Activated CD4-positive, alpha-beta T cell treated with anti-CD3 and anti-CD28 coated beads, Interleukin-2, Interleukin-4, amounts not matched to agents 100 ng/mL and 50 ng/mL, durations not matched to agents 16 hours and 8 hours (primary cell): ENCODE measurements around the gene RORC.
A peak's percentile ranks its signal among the peaks of the same experiment; 100 is the strongest.
"Not testable (repeated sequence)": the region's sequence is repeated elsewhere in the genome, so short reads cannot be mapped to it uniquely, and the experiment has no call there.

ENCODE experiments used
- DNase-seq: peaks from one replicate; pipeline ENCODE4 v3.0.0-alpha.2; 2020; ENCODE audit warnings: low spot score

Gene RORC

GRCh38 chr1:151805066-151805820 is 26.4 kb downstream of the RORC start, which contains the start of gene LINGO4:
Gene LINGO4 (minus strand): TSS chr1:151805419. CDS start chr1:151802704, 2,715 bp downstream.
- DNase-seq: no peak

DNA sequence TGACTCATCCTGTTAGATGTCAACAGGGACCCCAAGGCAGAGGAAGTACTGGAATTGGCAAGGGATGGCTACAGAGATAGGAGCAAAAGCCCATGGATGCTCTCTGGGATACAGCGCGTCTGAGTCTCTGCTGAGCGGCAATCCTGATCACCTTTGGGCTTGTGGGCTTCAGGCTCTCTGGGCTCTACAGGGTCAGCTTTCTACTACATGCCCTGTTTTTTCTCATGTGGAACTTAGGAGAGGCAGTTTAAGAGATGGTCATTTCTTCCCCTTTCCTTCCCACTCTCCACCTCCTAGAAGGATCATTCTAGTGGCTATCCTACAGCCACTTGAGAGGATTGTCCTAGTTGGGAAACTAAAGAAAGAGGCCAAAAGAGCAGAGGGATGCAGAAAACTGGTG is 27.7 kb downstream of the RORC start:
- DNase-seq: no peak

DNA sequence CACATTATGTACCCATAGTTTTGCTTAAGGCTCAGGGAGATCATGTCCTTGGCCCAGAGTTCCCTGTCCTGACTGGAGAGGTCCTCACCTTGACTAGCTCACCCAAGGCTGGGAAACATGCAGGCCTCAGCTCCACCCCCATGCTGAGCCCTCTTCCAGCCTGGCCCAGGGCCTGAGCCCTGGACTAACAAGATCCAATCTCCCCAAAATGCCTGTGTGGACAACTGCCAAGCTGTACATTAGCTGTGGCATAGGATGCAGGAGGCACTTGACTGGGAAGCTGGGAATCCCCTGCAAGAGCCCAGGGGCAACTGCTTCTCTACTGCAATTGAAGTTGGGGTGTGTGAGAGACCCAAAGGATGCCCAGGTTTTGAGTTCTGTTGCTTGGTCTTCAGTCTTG is 28.4 kb downstream of the RORC start:
- DNase-seq: no peak

DNA sequence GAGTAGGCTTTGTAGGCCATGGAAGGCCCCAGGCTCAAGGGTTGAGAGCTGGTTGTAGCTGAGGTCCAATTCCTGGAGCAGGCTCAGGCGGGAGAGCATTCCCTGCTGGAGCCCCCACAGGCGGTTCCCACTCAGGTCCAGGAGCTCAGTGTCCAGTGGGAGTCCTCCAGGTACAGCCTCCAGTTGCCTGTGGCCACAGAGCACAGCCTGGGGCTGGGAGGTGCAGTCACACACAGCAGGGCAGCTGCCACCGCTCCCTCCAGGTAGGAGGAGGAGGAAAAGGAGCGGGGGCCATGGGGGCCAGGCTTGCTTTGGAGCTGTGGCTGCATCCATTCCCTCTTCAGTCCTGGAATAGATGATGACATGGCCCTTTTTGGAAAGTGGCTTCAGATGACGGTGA is 29.2 kb downstream of the RORC start:
- DNase-seq: no peak

DNA sequence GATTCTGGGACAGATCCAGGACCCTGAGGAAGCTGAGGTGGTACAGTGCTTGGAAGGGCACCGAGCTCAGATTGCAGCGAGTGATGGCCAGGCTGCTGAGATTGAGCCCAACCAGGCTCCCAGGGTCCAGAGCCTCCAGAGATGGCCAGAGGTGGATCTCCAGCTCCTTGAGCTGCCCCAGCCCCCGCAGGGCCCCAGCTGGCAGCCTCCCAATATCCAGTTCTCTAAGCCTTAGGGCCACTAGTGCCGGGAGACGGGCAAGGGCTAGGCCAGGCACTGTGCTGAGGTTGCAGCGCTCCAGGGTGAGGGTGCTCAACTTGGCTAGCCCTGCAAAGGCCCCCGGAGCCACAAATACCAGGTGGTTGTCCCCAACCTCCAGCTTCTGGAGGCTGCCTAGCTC is 29.8 kb downstream of the RORC start:
- DNase-seq: no peak

DNA sequence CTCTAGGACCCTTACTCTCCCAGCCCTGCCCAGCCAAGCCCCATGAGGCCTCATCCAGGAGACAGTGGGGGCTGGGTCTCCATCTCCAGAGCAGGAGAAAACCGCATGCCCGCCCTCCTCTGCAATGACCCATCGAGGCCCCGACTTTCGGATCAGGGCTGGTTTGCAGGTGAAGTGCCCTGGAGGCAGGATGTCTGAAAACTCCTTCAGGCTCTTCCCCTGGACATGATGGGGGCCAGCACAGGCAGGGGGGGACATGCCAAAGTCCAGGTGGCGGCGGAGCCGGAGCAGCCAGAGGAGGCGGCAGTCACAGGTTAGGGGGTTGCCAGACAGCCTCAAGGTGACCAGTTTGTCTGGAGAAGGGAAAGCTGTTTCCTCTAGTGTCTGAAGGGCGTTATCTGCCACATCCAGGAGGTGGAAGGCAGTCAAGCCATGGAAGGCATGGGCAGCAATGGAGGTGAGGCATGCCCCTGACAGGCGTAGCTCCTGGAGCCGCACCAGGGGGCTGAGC is 30.2 kb downstream of the RORC start:
- no peak for DNase-seq

DNA sequence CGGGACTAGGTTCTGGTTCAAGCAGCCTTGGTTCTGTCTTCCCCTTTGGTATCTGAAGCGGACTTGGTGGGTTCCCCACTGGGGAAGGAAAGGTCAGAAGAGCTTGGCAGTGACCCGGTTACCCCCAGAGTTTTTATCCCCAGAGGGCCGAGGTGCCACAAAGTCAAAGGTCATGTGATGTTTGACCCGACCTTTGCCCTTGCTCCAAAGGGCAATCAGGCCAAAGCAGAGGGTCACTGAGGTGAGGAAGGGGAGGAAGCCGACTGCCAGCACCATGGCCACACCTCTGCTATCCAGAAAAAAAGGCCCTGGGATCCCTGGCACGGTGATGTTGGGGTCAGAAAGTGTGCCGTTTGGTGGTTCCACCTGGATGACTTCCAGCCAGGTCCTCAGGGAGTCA is 30.8 kb downstream of the RORC start:
- DNase-seq: no peak

- no peak for DNase-seq
These were observed 32.2 kb downstream of the RORC start for GRCh38 chr1:151799179-151800022.

- no peak for DNase-seq
These were observed 33.0 kb downstream of the RORC start for GRCh38 chr1:151798571-151798970.

GRCh38 chr1:151790940-151791651 is 40.5 kb downstream of the RORC start:
- DNase-seq: no peak

GRCh38 chr1:151790071-151790939 is 41.3 kb downstream of the RORC start, which contains the start of gene TDRKH:
Gene TDRKH (minus strand): TSS chr1:151790500. CDS start chr1:151783022, 7,478 bp downstream.
- peak; percentile 100 for DNase-seq

GRCh38 chr1:151787689-151788088 is 43.9 kb downstream of the RORC start:
- no peak for DNase-seq

DNA sequence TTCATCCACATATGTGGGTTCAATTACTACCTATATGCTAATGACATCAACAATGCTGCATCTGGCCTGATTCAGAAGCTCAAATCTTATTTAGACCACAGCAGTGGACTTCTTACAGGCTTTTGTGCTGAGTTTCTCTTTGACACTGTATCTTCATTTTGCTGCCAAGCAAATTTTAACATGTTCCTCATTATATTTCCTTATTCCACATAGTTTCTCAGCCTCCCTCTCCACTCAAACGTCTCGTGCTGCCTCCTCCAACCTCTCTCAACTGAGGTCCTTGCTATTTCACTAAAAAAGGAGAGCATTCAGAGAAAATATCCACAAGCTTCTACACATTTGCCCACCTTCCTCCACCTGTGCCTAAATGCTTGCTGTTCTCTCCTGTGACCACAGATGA is 47.8 kb downstream of the RORC start:
- DNase-seq: no peak

- DNase-seq: no peak
These were observed 48.9 kb downstream of the RORC start for GRCh38 chr1:151782741-151783140.

- not testable (repeated sequence) for DNase-seq
These were observed 49.6 kb downstream of the RORC start for GRCh38 chr1:151782026-151782425.

- DNase-seq: not testable (repeated sequence)
These were observed 50.9 kb downstream of the RORC start for GRCh38 chr1:151780736-151781135.

- no peak for DNase-seq
These were observed 51.8 kb downstream of the RORC start for GRCh38 chr1:151779852-151780251.

- no peak for DNase-seq
These were observed 54.3 kb downstream of the RORC start for GRCh38 chr1:151777317-151777716.

DNA sequence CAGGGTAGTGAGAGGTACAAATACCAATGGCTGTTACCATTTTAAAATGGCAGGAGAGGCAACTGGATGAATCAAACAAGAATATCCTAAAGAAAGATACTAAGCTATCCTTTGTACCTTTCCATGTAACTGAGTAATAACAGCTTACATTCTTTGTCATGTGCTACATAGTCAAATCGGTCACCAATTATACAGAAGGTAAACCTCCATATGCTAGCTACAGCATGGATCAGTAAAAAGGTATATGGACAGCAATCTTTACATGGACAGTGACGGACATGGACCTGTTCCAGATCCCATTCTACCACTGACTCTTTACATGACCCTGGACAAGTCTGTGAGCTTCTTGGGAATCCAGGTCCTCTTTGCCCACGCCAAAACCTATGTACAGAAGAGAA is 54.9 kb downstream of the RORC start:
- DNase-seq: no peak

- no peak for DNase-seq
These were observed 55.5 kb downstream of the RORC start for GRCh38 chr1:151775894-151776664.
